NCI-H82 treated with DMSO at 0.1 percent for 48 hours (cell line): Measurements from ENCODE around the gene DOC2A.

Source experiments
- DNase-seq: peaks from one replicate; lab custom pipeline; 2025; ENCODE audit not compliant: unreplicated experiment; lab: John Stamatoyannopoulos, UW

DOC2A gene

GRCh38 chr16:29990034-29990433 lies 20.8 kb downstream of the DOC2A start:
- no peak for DNase-seq

DNA sequence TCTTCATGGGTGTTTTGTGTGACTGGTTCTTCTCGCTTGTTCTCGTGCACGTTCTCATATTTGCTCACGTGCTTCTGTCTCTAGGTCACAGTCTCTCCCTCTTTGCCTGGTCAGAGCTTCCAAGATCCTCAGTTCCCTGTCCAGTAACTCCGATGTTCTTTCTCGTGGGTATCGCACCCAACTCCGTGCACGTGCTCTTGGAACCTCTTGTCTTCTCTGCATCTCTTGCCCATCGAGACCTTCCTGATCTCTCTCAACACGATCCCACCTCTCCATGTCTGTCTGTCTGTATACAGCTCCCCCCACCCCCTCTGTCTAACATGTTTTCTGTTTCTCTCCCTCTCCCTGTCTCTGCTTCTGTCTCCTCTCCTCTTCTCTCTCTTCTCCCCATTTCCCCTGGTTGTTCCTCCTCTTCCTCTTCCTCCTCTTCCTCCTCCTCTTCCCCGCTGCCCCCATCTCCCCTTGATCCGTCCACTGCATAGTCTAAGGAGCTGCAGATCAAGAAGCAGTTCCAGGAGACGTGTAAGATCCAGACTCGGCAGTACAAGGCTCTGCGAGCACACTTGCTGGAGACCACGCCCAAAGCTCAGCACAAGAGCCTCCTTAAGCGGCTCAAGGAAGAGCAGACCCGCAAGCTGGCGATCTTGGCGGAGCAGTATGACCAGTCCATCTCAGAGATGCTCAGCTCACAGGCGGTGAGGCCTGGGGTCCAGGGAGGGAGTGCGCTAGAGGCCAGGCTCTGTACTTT lies 21.5 kb downstream of the DOC2A start:
- DNase-seq, result no peak

- no peak for DNase-seq
Measured at GRCh38 chr16:29988346-29989075, 22.3 kb downstream of the DOC2A start.

DNA sequence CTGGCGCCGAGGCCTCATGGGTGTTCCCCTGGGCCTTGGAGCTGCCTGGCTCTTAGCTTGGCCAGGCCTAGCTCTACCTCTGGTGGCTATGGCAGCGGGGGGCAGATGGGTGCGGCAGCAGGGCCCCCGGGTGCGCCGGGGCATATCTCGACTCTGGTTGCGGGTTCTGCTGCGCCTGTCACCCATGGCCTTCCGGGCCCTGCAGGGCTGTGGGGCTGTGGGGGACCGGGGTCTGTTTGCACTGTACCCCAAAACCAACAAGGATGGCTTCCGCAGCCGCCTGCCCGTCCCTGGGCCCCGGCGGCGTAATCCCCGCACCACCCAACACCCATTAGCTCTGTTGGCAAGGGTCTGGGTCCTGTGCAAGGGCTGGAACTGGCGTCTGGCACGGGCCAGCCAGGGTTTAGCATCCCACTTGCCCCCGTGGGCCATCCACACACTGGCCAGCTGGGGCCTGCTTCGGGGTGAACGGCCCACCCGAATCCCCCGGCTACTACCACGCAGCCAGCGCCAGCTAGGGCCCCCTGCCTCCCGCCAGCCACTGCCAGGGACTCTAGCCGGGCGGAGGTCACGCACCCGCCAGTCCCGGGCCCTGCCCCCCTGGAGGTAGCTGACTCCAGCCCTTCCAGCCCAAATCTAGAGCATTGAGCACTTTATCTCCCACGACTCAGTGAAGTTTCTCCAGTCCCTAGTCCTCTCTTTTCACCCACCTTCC lies 23.3 kb downstream of the DOC2A start:
- DNase-seq, result no peak

DNA sequence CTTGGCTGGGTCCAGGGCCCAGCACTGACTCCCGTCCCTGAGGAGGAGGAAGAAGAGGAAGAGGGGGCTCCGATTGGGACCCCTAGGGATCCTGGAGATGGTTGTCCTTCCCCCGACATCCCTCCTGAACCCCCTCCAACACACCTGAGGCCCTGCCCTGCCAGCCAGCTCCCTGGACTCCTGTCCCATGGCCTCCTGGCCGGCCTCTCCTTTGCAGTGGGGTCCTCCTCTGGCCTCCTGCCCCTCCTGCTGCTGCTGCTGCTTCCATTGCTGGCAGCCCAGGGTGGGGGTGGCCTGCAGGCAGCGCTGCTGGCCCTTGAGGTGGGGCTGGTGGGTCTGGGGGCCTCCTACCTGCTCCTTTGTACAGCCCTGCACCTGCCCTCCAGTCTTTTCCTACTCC lies 23.9 kb downstream of the DOC2A start:
- no peak for DNase-seq

- no peak for DNase-seq
Measured at GRCh38 chr16:29986231-29986630, 24.6 kb downstream of the DOC2A start.

DNA sequence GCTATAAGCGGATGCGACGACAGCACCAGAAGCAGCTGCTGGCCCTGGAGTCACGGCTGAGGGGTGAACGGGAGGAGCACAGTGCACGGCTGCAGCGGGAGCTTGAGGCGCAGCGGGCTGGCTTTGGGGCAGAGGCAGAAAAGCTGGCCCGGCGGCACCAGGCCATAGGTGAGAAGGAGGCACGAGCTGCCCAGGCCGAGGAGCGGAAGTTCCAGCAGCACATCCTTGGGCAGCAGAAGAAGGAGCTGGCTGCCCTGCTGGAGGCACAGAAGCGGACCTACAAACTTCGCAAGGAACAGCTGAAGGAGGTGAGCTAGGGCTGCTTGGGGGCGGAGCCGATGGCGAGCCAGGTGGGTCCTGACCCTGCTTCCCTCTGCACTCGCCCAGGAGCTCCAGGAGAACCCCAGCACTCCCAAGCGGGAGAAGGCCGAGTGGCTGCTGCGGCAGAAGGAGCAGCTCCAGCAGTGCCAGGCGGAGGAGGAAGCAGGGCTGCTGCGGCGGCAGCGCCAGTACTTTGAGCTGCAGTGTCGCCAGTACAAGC lies 25.5 kb downstream of the DOC2A start:
- DNase-seq, result no peak

DNA sequence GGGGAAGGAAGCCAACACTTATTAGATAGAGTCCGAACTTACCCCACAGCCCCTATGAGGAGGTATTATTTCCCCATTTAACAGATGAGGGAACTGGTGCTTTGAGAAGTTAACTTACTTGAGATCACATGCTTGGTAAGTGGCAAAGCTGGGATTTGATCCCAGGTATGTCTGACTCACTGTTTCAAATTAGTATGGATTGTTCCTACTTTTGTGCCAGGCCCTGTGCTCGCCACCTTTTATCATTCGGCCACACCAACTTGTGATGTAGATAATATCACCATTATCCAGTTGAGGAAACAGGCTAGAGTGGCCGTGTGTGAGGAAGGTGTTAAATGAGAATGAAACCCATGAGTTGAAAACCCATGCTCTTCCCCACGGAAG lies 26.1 kb downstream of the DOC2A start:
- no peak for DNase-seq

- no peak for DNase-seq
Measured at GRCh38 chr16:29984137-29984763, 26.6 kb downstream of the DOC2A start.

GRCh38 chr16:29983420-29984136 lies 27.2 kb downstream of the DOC2A start:
- no peak for DNase-seq

GRCh38 chr16:29982560-29983419 lies 28.0 kb downstream of the DOC2A start:
- no peak for DNase-seq

- DNase-seq, result no peak
Measured at GRCh38 chr16:29978564-29979270, 32.1 kb downstream of the DOC2A start.

DNA sequence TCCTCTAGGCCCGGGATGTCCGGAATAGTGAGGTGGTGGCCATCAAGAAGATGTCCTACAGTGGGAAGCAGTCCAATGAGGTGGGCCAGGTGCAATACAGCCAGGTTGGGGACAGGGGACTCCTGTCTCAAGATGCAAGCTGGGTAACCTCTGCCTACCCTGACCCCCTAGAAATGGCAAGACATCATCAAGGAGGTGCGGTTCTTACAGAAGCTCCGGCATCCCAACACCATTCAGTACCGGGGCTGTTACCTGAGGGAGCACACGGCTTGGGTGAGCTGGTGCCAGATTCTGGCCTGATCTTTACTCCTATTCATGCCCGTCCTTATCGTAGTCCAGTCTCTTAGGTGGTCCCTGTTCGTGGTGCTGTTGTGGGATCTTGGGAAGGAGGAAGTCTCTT lies 32.7 kb downstream of the DOC2A start:
- no peak for DNase-seq

GRCh38 chr16:29977063-29977825 lies 33.6 kb downstream of the DOC2A start:
- DNase-seq, result no peak

GRCh38 chr16:29975811-29976511 lies 34.9 kb downstream of the DOC2A start:
- DNase-seq, result no peak

DNA sequence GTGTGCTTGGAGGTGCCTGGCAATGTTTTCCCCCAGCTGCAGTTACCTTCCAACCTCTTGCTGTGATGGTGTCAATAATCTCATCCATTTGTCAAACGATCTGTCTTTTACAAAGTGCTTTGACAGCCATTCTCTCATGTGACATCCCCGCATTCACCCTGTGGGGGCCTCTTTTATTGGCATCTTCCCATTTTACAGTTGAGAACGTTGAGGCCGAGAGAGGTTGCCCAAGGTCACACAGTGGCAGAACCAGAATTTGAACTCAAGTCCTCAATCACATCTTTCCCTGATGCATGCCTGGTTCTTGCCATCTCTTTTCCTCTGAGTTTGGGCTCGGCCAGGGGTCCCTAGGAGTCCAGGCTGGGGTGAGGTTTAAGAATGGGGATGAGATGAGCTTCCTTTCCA lies 35.7 kb downstream of the DOC2A start:
- DNase-seq, result no peak

DNA sequence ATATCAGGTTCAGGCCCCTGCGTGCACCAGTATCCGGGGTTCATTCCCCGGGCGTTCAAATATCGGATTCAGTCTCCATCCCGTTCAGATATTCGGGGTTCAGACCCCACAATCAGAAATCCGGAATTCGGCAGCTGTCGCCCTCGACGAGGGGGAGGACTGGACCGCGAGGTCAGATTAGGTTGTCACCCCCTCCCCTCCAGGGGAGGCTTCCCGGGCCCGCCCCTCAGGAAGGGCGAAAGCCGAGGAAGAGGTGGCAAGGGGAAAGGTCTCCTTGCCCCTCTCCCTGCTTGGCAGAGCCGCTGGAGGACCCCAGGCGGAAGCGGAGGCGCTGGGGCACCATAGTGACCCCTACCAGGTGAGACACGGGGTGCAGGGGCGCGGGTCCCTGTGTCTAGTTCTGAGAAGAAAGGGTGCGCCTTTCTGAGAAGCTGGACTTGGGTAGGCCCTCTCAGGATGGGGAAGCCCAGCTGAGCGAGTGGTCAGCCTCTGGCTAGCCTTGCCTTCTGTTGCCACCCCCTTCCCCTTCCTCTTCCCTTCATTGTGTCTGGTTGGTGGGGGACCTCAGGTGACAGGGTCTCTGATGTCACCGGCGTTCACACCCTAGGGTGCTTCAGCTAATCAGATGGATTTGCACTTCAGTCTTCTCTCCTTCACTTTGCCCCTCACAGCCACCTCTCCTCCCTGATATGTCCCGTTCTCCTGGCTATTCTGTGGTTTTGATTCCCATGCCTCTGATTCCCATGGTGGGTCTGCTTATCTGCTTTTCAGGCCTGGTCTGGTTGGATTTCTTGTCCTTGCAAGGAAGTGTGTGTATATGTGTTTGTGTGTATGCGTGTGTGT lies 36.3 kb downstream of the DOC2A start:
- no peak for DNase-seq
